ENCODE data around the gene MARCO. TPM values are rescaled to one million over a fixed set of nuclear protein-coding genes. Genes with fewer than 3 reads are reported as not detected.

Gene MARCO
- total and polyA plus RNA-seq, 2 of the 8 experiments (the other 6 are each of a cell fraction or from before 2014, with no cell fraction given): not detected

DNA sequence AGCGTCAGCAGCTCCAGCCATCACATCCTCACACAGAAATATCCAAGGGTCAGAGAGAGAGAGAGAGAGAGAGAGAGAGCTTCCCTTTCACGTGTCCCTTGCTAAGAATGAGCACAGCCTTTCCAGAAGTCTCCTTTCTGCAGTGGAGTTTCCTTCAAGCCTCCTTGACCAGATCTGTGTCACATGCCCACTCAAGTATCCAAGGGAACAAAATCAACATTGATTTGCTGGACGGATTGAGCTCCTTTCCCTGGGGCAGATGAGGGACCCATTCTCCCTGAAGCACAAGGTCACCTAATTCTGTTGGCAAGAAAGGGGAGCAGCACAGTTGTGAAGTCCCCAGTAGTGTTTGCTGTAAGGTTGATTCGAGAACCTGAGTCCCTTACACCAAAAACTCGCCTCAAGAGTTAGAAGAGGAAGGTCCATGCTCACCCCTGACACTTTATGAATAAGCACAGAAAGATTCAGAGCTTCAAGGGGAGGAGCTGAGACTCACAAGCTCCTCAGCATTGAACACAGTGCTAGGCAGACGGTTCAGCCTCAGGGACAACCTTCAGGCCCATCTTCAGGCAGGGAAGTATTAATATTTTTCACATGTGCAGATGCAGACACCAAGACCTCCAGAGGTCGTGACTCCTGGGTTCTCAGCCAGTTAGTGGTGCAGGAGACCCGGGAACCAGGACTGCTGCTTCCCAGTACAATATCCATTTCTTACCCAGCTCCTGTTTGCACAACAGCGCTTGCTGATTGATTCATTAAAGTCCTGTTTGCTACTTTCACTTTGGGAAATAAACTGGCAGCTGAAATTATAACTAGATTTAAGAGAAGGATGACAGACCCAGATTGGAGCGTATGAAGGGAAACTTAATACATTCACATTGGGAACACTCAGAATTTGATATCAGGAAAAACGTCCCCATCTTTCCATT is 38.2 kb upstream of the MARCO start (continued):
- TF ChIP-seq, protein P1, sequence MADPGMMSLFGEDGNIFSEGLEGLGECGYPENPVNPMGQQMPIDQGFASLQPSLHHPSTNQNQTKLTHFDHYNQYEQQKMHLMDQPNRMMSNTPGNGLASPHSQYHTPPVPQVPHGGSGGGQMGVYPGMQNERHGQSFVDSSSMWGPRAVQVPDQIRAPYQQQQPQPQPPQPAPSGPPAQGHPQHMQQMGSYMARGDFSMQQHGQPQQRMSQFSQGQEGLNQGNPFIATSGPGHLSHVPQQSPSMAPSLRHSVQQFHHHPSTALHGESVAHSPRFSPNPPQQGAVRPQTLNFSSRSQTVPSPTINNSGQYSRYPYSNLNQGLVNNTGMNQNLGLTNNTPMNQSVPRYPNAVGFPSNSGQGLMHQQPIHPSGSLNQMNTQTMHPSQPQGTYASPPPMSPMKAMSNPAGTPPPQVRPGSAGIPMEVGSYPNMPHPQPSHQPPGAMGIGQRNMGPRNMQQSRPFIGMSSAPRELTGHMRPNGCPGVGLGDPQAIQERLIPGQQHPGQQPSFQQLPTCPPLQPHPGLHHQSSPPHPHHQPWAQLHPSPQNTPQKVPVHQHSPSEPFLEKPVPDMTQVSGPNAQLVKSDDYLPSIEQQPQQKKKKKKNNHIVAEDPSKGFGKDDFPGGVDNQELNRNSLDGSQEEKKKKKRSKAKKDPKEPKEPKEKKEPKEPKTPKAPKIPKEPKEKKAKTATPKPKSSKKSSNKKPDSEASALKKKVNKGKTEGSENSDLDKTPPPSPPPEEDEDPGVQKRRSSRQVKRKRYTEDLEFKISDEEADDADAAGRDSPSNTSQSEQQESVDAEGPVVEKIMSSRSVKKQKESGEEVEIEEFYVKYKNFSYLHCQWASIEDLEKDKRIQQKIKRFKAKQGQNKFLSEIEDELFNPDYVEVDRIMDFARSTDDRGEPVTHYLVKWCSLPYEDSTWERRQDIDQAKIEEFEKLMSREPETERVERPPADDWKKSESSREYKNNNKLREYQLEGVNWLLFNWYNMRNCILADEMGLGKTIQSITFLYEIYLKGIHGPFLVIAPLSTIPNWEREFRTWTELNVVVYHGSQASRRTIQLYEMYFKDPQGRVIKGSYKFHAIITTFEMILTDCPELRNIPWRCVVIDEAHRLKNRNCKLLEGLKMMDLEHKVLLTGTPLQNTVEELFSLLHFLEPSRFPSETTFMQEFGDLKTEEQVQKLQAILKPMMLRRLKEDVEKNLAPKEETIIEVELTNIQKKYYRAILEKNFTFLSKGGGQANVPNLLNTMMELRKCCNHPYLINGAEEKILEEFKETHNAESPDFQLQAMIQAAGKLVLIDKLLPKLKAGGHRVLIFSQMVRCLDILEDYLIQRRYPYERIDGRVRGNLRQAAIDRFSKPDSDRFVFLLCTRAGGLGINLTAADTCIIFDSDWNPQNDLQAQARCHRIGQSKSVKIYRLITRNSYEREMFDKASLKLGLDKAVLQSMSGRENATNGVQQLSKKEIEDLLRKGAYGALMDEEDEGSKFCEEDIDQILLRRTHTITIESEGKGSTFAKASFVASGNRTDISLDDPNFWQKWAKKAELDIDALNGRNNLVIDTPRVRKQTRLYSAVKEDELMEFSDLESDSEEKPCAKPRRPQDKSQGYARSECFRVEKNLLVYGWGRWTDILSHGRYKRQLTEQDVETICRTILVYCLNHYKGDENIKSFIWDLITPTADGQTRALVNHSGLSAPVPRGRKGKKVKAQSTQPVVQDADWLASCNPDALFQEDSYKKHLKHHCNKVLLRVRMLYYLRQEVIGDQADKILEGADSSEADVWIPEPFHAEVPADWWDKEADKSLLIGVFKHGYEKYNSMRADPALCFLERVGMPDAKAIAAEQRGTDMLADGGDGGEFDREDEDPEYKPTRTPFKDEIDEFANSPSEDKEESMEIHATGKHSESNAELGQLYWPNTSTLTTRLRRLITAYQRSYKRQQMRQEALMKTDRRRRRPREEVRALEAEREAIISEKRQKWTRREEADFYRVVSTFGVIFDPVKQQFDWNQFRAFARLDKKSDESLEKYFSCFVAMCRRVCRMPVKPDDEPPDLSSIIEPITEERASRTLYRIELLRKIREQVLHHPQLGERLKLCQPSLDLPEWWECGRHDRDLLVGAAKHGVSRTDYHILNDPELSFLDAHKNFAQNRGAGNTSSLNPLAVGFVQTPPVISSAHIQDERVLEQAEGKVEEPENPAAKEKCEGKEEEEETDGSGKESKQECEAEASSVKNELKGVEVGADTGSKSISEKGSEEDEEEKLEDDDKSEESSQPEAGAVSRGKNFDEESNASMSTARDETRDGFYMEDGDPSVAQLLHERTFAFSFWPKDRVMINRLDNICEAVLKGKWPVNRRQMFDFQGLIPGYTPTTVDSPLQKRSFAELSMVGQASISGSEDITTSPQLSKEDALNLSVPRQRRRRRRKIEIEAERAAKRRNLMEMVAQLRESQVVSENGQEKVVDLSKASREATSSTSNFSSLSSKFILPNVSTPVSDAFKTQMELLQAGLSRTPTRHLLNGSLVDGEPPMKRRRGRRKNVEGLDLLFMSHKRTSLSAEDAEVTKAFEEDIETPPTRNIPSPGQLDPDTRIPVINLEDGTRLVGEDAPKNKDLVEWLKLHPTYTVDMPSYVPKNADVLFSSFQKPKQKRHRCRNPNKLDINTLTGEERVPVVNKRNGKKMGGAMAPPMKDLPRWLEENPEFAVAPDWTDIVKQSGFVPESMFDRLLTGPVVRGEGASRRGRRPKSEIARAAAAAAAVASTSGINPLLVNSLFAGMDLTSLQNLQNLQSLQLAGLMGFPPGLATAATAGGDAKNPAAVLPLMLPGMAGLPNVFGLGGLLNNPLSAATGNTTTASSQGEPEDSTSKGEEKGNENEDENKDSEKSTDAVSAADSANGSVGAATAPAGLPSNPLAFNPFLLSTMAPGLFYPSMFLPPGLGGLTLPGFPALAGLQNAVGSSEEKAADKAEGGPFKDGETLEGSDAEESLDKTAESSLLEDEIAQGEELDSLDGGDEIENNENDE (IDR thresholded peaks at IDR 0.05; ENCODE audit: insufficient replicate concordance, low read length): no peak
- no peak for TF ChIP-seq TCF12 (IDR thresholded peaks at IDR 0.05; ENCODE audit: low read depth, low read length)
- TF ChIP-seq, protein P2, sequence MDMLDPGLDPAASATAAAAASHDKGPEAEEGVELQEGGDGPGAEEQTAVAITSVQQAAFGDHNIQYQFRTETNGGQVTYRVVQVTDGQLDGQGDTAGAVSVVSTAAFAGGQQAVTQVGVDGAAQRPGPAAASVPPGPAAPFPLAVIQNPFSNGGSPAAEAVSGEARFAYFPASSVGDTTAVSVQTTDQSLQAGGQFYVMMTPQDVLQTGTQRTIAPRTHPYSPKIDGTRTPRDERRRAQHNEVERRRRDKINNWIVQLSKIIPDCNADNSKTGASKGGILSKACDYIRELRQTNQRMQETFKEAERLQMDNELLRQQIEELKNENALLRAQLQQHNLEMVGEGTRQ (IDR thresholded peaks at IDR 0.05; ENCODE audit: low read length): no peak
- TF ChIP-seq ASH2L (IDR thresholded peaks at IDR 0.05; ENCODE audit: low read length): no peak
- TF ChIP-seq CTBP2 (IDR thresholded peaks at IDR 0.05; ENCODE audit: borderline replicate concordance, insufficient read depth, insufficient read length, low read length): no peak
- no peak for TF ChIP-seq POLR2A (IDR thresholded peaks at IDR 0.05; ENCODE audit: control extremely low read depth in 1 of 2, low read depth in 2 of 2, low read length in 2 of 2)
- TF ChIP-seq JUND (IDR thresholded peaks at IDR 0.05; ENCODE audit: low read length): no peak
- no peak for TF ChIP-seq SP1 (IDR thresholded peaks at IDR 0.05; ENCODE audit: low read depth, low read length)

All from H1 (cell line).